Type B pancreatic cell (in vitro differentiated cells): ENCODE results near the gene NEDD4. TPM values are rescaled to one million over a fixed set of nuclear protein-coding genes. Genes with fewer than 3 reads are reported as not detected.
"Not testable (repeated sequence)": the region's sequence is repeated elsewhere in the genome, so short reads cannot be mapped to it uniquely, and the experiment has no call there.

Source experiments
- DNase-seq: peaks from one replicate; pipeline ENCODE4 v3.0.0; 2021; ENCODE audit warnings: mixed read lengths; ENCODE audit not compliant: unreplicated experiment; ENCODE audit errors: extremely low spot score
- H3K27ac Mint-ChIP-seq: 2 replicates; pipeline ENCODE4 v1.8.0; 2021; ENCODE audit warnings: mild to moderate bottlenecking, mixed read lengths
- H3K27me3 Mint-ChIP-seq: 2 replicates; pipeline ENCODE4 v1.8.0; 2021; ENCODE audit warnings: mixed read lengths
- H3K36me3 Mint-ChIP-seq: 2 replicates; pipeline ENCODE4 v1.8.0; 2021; ENCODE audit warnings: mixed read lengths
- H3K4me1 Mint-ChIP-seq: one replicate; pipeline ENCODE4 v1.8.0; 2021; ENCODE audit warnings: mixed read lengths; ENCODE audit not compliant: unreplicated experiment
- H3K4me3 Mint-ChIP-seq: 2 replicates; pipeline ENCODE4 v1.8.0; 2021; ENCODE audit warnings: mild to moderate bottlenecking, mixed read lengths
- H3K9me3 Mint-ChIP-seq: 2 replicates; pipeline ENCODE4 v1.8.0; 2021; ENCODE audit warnings: mixed read lengths
- total RNA-seq: library from RNA; stranded (reverse); gene quantifications from 2 replicates; pipeline ENCODE4 v1.2.1, GENCODE V29; 2021; ENCODE audit warnings: low replicate concordance
- TF ChIP-seq, protein P1 (sequence below): fragments of 200-600 bp; sonication (generic); conservative IDR thresholded peaks from 2 replicates; pipeline ENCODE4 v1.5.0; 2021; ENCODE audit warnings: antibody characterized with exemption, mild to moderate bottlenecking

Gene NEDD4
- total RNA-seq, 1 donor from 2014 or later, result 19.6 TPM

DNA sequence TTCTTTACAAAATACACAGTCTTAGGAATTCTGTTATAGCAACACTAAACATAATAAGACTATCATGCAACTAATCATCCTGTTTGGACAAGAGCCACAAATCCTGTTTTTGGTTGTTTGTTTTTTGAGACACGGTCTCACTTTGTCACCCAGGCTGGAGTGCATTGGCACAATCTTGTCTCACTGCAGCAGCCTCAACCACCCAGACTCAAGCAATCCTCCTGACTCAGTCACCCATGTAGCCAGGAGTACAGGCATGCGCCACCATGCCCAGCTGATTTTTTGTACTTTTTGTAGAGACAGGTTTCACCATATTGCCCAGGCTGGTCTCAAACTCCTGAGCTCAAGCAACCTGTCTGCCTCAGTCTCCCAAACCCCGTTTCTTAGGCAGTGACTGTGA lies 28.3 kb downstream of the NEDD4 start:
- H3K4me3 Mint-ChIP-seq, result no peak overlapping the region
- TF ChIP-seq, protein P1, sequence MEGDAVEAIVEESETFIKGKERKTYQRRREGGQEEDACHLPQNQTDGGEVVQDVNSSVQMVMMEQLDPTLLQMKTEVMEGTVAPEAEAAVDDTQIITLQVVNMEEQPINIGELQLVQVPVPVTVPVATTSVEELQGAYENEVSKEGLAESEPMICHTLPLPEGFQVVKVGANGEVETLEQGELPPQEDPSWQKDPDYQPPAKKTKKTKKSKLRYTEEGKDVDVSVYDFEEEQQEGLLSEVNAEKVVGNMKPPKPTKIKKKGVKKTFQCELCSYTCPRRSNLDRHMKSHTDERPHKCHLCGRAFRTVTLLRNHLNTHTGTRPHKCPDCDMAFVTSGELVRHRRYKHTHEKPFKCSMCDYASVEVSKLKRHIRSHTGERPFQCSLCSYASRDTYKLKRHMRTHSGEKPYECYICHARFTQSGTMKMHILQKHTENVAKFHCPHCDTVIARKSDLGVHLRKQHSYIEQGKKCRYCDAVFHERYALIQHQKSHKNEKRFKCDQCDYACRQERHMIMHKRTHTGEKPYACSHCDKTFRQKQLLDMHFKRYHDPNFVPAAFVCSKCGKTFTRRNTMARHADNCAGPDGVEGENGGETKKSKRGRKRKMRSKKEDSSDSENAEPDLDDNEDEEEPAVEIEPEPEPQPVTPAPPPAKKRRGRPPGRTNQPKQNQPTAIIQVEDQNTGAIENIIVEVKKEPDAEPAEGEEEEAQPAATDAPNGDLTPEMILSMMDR, result no peak
- no peaks in the 10 kb centered on the region for H3K4me1 Mint-ChIP-seq
- peaks cover 7% of the 10 kb centered on the region for H3K36me3 Mint-ChIP-seq
- H3K27me3 Mint-ChIP-seq, result no peaks in the 10 kb centered on the region
- DNase-seq, result no peak
- no peaks in the 10 kb centered on the region for H3K9me3 Mint-ChIP-seq
- H3K27ac Mint-ChIP-seq, result no peak overlapping the region

DNA sequence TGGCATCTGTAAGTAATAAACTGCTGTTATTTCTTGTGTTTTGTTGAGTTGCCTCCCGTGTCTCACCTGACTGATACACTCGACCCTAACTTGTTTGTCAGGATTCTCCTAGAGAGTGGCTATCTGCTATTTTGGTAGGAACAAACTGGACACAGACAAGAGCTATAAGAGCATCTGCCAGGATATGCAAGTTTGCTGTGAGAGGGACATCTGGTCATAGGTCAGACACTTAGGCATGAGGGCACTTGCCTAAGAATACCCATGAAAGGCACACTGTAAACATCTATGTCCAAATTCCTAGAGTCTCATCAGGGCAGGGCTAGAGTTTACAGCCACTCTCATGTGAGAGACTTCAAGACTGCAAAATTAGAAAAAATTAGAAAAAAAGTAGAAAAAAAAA lies 32.5 kb downstream of the NEDD4 start:
- Mint-ChIP-seq H3K4me3 (no peak overlapping the region), H3K9me3 (no peaks in the 10 kb centered on the region), H3K27ac (no peak overlapping the region), H3K36me3 (peaks cover 7% of the 10 kb centered on the region), H3K4me1 (no peaks in the 10 kb centered on the region), H3K27me3 (no peaks in the 10 kb centered on the region)
- TF ChIP-seq, protein P1, result no peak
- no peak for DNase-seq

DNA sequence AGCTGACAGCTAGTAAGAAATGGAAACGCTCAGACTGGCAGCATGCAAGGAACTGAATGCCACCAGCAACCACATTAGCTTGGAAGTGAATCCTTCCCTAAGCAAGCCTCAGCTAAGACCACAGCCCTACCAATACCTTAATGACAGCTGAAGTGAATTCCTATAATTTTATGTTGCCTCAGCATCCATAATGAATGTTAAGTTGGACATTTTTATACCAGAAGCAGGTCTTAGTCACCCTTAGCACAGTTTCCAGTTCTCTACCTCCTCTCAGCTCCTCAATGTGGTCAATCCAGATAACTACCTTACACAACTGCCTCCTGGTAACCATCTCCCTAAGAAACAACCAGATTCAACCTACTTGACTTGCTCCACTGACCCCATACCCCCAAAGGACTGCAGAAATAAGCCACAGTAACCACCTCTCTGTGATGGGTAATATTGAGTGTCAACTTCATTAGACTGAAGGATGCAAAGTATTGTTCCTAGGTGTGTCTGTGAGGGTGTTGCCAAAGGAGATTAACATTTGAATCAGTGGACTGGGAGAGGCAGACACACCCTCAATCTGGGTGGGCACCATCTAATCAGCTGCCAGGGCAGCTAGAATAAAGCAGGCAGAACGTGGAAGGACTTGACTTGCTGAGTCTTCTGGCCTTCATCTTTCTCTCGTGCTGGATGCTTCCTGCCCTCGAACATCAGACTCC lies 33.5 kb downstream of the NEDD4 start:
- no peaks in the 10 kb centered on the region for H3K9me3 Mint-ChIP-seq
- H3K27ac Mint-ChIP-seq, result no peak overlapping the region
- H3K4me3 Mint-ChIP-seq, result no peak overlapping the region
- no peak for DNase-seq
- peaks cover 3% of the 10 kb centered on the region for H3K36me3 Mint-ChIP-seq
- H3K27me3 Mint-ChIP-seq, result no peaks in the 10 kb centered on the region
- TF ChIP-seq, protein P1, result no peak
- H3K4me1 Mint-ChIP-seq, result no peaks in the 10 kb centered on the region

DNA sequence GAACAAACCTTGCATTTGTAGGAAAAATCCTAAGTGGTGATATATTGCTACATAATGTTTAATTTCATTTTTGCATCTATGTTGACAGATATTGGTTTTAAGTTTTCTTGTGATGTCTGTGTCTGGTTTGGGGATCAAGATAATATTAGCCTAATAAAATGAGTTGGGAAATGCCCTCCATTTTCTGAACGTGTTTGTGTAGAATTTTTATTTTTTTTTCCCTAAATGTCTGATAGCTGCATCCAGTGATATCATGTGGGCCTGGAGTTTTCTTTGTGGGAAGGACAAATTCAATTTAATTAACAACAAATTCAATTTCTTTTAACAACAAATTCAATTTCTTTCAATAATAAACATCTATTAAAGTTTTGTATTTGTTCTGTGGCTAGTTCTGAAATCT lies 35.1 kb downstream of the NEDD4 start:
- no peak overlapping the region for H3K4me3 Mint-ChIP-seq
- H3K9me3 Mint-ChIP-seq, result no peaks in the 10 kb centered on the region
- TF ChIP-seq, protein P1, result no peak
- peaks cover 3% of the 10 kb centered on the region for H3K36me3 Mint-ChIP-seq
- no peaks in the 10 kb centered on the region for H3K27me3 Mint-ChIP-seq
- no peak overlapping the region for H3K27ac Mint-ChIP-seq
- no peaks in the 10 kb centered on the region for H3K4me1 Mint-ChIP-seq
- no peak for DNase-seq

DNA sequence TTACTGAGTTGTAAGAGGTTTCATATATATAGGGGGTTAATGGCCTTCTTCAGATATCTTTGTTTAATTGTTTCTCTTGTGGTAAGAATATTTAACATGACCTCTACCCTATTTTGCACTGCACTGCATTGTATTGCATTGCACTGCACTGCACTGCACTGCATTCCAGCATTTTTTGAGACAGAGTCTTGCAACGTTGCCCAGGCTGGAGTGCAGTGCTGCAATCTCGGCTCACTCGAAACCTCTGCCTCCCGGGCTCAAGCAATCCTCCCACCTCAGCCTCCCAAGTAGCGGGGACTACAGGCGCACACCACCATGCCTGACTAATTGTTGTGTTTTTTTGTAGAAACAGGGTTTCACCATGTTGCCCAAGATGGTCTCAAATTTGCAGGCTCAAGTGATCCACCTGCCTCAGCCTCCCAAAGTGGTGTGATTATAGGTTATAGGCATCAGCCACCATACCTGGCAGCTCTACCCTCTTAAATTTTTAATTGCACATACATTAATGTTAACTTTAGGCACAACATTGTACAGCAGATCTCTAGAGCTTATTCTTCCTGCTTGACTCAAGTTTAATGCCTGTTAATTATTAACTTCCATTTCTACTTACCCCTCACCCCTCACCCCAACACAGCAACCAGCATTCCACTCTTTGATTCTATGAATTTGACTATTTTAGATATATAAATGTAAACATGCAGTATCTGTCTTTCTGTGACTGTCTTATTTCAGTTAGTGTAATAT lies 38.4 kb downstream of the NEDD4 start:
- Mint-ChIP-seq H3K27ac (no peak overlapping the region), H3K36me3 (peaks cover 11% of the 10 kb centered on the region), H3K4me1 (no peaks in the 10 kb centered on the region), H3K4me3 (no peak overlapping the region), H3K9me3 (no peaks in the 10 kb centered on the region), H3K27me3 (no peaks in the 10 kb centered on the region)
- DNase-seq, result no peak
- TF ChIP-seq, protein P1, result no peak

DNA sequence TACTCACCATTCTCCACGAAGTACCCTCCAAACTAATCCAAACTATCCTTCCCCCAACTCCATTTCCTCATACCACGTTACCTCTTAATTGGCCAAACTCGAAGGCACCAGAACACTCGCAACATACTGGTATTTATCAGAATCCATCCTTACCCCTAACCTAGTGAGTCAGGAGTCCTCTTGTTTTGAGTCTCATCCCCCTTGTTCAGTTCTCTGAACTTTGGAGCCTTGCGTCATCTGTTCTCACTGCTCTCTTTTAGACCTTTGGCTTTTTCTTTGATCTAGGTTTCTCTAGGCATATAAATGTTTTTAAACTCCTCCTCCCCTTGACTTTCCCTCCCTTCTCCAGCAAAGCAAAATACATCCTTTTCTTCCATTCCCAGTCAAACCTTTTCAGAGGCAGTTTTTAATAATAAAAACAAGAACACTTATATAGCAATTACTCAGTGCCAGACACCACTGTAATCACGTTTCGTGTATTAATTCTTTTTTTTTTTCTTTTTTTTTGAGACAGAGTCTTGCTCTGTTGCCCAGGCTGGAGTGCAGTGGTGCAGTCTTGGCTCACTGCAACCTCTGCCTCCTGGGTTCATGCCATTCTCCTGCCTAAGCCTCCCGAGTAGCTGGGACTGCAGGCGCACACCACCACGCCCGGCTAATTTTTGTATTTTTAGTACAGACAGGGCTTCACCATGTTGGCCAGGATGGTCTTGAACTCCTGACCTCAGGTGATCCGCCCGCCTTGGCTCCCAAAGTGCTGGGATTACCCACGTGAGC lies 40.7 kb downstream of the NEDD4 start:
- not testable (repeated sequence) for H3K27ac Mint-ChIP-seq, H3K4me1 Mint-ChIP-seq, H3K4me3 Mint-ChIP-seq, H3K27me3 Mint-ChIP-seq, H3K9me3 Mint-ChIP-seq, DNase-seq
- peaks cover 11% of the 10 kb centered on the region for H3K36me3 Mint-ChIP-seq

DNA sequence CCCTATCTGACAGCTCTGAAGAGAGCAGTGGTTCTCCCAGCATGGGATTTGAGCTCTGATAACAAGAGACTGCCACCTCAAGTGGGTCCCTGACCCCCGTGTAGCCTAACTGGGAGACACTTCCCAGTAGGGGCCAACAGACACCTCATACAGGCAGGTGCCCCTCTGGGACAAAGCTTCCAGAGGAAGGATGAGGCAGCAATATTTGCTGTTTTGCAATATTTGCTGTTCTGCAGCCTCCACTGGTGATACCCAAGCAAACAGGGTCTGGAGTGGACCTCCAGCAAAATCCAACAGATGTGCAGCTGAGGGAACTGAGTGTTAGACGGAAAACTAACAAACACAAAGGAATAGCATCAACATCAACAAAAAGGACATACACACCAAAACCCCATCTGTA lies 48.8 kb downstream of the NEDD4 start:
- H3K27me3 Mint-ChIP-seq, H3K4me3 Mint-ChIP-seq, H3K4me1 Mint-ChIP-seq, H3K9me3 Mint-ChIP-seq, DNase-seq, H3K27ac Mint-ChIP-seq: not testable (repeated sequence)
- peaks cover 12% of the 10 kb centered on the region for H3K36me3 Mint-ChIP-seq
